ENCODE measurements around the gene EPHB3. TPM values are rescaled to one million over a fixed set of nuclear protein-coding genes. Genes with fewer than 3 reads are reported as not detected.

EPHB3 gene
- total RNA-seq, 4 donors from 2014 or later = 4.1 to 17.7 (median 6.7) TPM

DNA sequence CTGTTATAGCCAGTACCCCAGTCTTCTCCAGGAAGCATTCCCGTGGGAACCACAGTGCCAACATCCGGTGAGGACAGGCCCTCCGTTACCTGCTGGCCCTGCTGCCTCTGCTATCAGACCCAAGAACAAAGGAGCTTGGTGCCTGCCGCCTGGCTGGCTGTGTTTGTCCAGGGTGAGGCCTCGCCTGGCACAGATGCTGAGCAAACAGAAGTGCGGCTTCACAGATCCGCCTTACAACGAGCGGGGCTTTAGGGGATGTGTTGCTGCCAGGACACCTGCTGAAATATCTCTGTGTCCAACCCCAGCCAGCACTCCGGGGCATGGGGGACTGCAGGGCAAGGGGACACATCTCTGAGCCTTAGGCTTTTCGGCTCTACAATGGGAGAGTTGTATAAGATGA lies 2.2 kb upstream of the EPHB3 start:
- Histone ChIP-seq H3K27ac (peak overlapping the region in 3 of 4 donors; percentile 24 to 47 (median 45)), H3K27me3 (no peaks in the 10 kb centered on the region), H3K9me3 (no peaks in the 10 kb centered on the region), H3K36me3 (no peaks in the 10 kb centered on the region), H3K4me3 (no peak overlapping the region), H3K4me1 (peaks cover 6 to 54% (median 30%) of the 10 kb centered on the region in 4 donors)
- intact Hi-C loops (cut with DNase I; ENCODE audit: low total_unique reads) (no loop called here), in situ Hi-C loops (cut with MboI; ENCODE audit: low pct_ligation_motif_present in 1 of 4, low pct_unique_long_range_greater_than_20kb in 1 of 4, low sequenced_read_pairs in 3 of 4) (no loop called here)
- peak in 2 of 3 donors; percentile 29 to 38 for TF ChIP-seq POLR2AphosphoS5 (IDR thresholded peaks at IDR 0.05)
- no peak for TF ChIP-seq EP300 (IDR thresholded peaks at IDR 0.05; ENCODE audit: low read depth)
- TF ChIP-seq, protein P1, sequence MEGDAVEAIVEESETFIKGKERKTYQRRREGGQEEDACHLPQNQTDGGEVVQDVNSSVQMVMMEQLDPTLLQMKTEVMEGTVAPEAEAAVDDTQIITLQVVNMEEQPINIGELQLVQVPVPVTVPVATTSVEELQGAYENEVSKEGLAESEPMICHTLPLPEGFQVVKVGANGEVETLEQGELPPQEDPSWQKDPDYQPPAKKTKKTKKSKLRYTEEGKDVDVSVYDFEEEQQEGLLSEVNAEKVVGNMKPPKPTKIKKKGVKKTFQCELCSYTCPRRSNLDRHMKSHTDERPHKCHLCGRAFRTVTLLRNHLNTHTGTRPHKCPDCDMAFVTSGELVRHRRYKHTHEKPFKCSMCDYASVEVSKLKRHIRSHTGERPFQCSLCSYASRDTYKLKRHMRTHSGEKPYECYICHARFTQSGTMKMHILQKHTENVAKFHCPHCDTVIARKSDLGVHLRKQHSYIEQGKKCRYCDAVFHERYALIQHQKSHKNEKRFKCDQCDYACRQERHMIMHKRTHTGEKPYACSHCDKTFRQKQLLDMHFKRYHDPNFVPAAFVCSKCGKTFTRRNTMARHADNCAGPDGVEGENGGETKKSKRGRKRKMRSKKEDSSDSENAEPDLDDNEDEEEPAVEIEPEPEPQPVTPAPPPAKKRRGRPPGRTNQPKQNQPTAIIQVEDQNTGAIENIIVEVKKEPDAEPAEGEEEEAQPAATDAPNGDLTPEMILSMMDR (IDR thresholded peaks at IDR 0.05) = no peak
- TF ChIP-seq POLR2A (IDR thresholded peaks at IDR 0.05) = no peak
- 54% methylated on average over 11 of the region's 11 CpGs; no CpG with 5 or more reads in 1 of the 2 donors for WGBS, 2 donors (ENCODE audit: low coverage in 1 of 2)
- peak; percentile 84 for DNase-seq

DNA sequence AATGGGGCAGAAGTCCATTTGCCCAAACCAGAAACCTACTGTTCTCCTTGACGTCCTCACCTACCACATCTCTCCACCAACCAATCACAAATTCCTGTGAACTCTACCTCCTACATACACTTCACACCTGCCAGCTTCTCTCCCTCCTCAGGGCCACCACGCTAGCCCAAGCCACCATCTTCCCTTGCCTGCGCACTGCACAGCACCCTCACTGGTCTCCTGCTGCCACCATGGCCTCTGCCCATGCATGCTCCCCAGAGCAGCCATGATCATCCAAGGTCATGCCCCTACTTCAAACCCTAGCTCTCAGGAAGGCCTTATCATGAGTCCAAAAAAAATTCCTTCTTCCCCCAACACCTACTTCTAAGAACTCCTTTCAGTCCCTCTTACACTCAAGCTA lies 1.1 kb upstream of the EPHB3 start:
- DNase-seq = no peak
- no peaks in the 10 kb centered on the region for H3K36me3 ChIP-seq
- in situ Hi-C loops (cut with MboI; ENCODE audit: low pct_ligation_motif_present in 1 of 4, low pct_unique_long_range_greater_than_20kb in 1 of 4, low sequenced_read_pairs in 3 of 4) (no loop called here), intact Hi-C loops (cut with DNase I; ENCODE audit: low total_unique reads) (no loop called here)
- H3K27ac ChIP-seq = peak overlapping the region; percentile 15 to 62 (median 52)
- TF ChIP-seq POLR2A (IDR thresholded peaks at IDR 0.05) = no peak
- TF ChIP-seq, protein P1 (IDR thresholded peaks at IDR 0.05) = no peak
- peak overlapping the region in 1 of 4 donors; percentile 69 for H3K4me3 ChIP-seq
- peaks cover 11 to 66% (median 41%) of the 10 kb centered on the region in 4 donors for H3K4me1 ChIP-seq
- no peaks in the 10 kb centered on the region for H3K27me3 ChIP-seq
- no peaks in the 10 kb centered on the region for H3K9me3 ChIP-seq
- WGBS, 2 donors (ENCODE audit: low coverage in 1 of 2) = 57 to 70% methylated on average over 2 to 3 of the region's 3 CpGs

DNA sequence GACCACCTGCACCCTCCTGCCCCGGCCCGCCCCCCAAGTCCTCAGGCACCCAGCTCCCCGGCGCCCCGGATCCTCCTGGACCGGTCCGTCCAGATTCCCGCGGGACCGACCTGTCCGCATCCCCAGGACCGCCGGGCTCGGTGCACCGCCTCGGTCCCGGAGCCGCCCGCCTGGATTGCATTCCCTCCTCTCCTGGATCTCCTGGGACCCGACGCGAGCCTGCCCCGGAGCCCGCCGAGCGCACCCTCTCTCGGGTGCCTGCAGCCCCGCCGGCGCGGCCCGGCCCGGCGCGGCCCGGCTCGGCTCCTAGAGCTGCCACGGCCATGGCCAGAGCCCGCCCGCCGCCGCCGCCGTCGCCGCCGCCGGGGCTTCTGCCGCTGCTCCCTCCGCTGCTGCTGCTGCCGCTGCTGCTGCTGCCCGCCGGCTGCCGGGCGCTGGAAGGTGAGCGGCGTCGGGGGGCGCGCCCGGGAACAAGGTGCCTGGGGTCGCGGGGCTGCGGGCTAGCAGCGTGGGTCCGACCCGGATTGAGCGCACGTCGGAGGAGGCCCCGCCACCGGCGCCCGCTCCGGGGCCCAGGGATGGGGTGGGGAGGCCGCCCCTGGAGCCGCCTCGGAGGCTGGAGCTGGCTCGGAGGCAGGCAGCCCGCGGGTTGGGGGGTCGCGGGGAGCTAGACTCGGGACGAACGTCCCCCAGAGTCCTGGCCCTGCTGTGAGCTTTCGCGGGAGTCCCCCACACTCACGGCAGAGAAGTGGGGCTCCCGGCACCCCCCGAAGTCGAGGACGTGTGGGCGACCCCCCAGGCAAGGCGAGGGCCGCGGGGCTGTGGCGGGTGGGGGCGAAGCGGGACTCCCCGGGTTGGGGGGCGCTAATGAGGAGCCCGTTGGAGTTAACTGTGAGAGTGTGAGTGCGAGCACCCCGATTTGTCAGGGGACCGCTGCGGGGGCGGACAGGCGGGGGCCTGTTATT lies 610 bp downstream of the EPHB3 start:
- Histone ChIP-seq H3K4me3 (peak overlapping the region; percentile 61 to 77 (median 69)), H3K36me3 (no peaks in the 10 kb centered on the region), H3K4me1 (peaks cover 25 to 68% (median 52%) of the 10 kb centered on the region in 4 donors), H3K27me3 (no peaks in the 10 kb centered on the region), H3K9me3 (no peaks in the 10 kb centered on the region), H3K27ac (peak overlapping the region; percentile 76 to 88 (median 83))
- DNase-seq = no peak
- TF ChIP-seq POLR2A (IDR thresholded peaks at IDR 0.05) = no peak
- no peak for TF ChIP-seq POLR2AphosphoS5 (IDR thresholded peaks at IDR 0.05)
- TF ChIP-seq, protein P1 (IDR thresholded peaks at IDR 0.05) = no peak
- no peak for TF ChIP-seq EP300 (IDR thresholded peaks at IDR 0.05; ENCODE audit: low read depth)
- WGBS, 2 donors (ENCODE audit: low coverage in 1 of 2) = 0 to 8% methylated on average over 7 to 42 of the region's 109 CpGs
- in situ Hi-C loops (cut with MboI; ENCODE audit: low pct_ligation_motif_present in 1 of 4, low pct_unique_long_range_greater_than_20kb in 1 of 4, low sequenced_read_pairs in 3 of 4) = no loop called here
- intact Hi-C loops (cut with DNase I; ENCODE audit: low total_unique reads) = loop anchor here (1.0 kb wide), 2 partner anchors 165 to 215 kb away; no protein-coding TSS in a partner anchor

DNA sequence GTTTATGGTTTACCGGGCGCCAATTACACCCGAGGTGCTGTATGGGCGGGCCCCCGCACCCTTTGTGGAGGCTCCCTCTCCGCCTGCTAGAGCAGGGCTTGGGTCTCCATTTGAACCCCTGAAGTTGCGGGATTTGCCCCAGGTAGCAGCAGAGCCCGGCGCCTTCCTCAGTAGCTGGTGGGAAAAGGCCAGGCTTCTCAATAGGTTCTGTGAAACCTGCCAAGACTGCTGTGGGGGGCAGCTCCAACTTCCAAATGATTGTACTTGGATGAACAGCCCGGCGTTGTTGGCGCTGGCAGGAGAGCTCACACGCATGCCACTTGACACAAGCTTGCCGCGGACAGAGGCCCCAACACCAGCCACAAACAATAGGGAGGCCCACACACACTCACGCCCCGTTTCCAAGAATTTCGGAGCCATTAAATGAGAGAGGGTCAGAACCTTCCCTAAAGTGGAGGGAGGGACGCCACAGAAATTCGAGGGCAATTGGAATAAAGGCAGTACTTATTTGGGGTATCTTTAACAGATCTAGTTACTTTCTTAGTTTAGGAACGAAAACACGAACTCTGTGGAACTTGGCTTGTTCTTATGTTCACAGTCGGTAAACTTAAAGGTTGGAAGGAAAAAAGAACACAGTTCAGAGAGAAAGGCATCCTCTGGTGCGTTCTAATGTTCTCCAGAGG lies 1.4 kb downstream of the EPHB3 start:
- TF ChIP-seq POLR2AphosphoS5 (IDR thresholded peaks at IDR 0.05) (no peak), POLR2A (IDR thresholded peaks at IDR 0.05) (no peak)
- Histone ChIP-seq H3K36me3 (no peaks in the 10 kb centered on the region), H3K27ac (peak overlapping the region; percentile 76 to 88 (median 83)), H3K27me3 (no peaks in the 10 kb centered on the region), H3K4me3 (peak overlapping the region; percentile 1 to 77 (median 69)), H3K9me3 (no peaks in the 10 kb centered on the region), H3K4me1 (peaks cover 27 to 76% (median 59%) of the 10 kb centered on the region in 4 donors)
- 22 to 41% methylated on average over 6 to 24 of the region's 24 CpGs for WGBS, 2 donors (ENCODE audit: low coverage in 1 of 2)
- DNase-seq = no peak
- intact Hi-C loops (cut with DNase I; ENCODE audit: low total_unique reads) = no loop called here
- in situ Hi-C loops (cut with MboI; ENCODE audit: low pct_ligation_motif_present in 1 of 4, low pct_unique_long_range_greater_than_20kb in 1 of 4, low sequenced_read_pairs in 3 of 4) = no loop called here
